ENCODE data around the gene DHRS3.

- TF ChIP-seq SIN3A (IDR thresholded peaks at IDR 0.05; ENCODE audit: borderline replicate concordance, insufficient read depth, low read length), result no peak
- TF ChIP-seq, protein P1, sequence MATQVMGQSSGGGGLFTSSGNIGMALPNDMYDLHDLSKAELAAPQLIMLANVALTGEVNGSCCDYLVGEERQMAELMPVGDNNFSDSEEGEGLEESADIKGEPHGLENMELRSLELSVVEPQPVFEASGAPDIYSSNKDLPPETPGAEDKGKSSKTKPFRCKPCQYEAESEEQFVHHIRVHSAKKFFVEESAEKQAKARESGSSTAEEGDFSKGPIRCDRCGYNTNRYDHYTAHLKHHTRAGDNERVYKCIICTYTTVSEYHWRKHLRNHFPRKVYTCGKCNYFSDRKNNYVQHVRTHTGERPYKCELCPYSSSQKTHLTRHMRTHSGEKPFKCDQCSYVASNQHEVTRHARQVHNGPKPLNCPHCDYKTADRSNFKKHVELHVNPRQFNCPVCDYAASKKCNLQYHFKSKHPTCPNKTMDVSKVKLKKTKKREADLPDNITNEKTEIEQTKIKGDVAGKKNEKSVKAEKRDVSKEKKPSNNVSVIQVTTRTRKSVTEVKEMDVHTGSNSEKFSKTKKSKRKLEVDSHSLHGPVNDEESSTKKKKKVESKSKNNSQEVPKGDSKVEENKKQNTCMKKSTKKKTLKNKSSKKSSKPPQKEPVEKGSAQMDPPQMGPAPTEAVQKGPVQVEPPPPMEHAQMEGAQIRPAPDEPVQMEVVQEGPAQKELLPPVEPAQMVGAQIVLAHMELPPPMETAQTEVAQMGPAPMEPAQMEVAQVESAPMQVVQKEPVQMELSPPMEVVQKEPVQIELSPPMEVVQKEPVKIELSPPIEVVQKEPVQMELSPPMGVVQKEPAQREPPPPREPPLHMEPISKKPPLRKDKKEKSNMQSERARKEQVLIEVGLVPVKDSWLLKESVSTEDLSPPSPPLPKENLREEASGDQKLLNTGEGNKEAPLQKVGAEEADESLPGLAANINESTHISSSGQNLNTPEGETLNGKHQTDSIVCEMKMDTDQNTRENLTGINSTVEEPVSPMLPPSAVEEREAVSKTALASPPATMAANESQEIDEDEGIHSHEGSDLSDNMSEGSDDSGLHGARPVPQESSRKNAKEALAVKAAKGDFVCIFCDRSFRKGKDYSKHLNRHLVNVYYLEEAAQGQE (IDR thresholded peaks at IDR 0.05; ENCODE audit: insufficient read depth in 1 of 2, low read depth in 2 of 2, low read length in 2 of 2), result no peak
These were observed 25.8 kb upstream of the DHRS3 start, which contains the start of gene AADACL4 for GRCh38 chr1:12643785-12644184.
